ENCODE data around the gene MKRN3. TPM values are rescaled to one million over a fixed set of nuclear protein-coding genes. Genes with fewer than 3 reads are reported as not detected.

Gene MKRN3
- total RNA-seq, 1 donor from 2014 or later = 0.63 TPM

DNA sequence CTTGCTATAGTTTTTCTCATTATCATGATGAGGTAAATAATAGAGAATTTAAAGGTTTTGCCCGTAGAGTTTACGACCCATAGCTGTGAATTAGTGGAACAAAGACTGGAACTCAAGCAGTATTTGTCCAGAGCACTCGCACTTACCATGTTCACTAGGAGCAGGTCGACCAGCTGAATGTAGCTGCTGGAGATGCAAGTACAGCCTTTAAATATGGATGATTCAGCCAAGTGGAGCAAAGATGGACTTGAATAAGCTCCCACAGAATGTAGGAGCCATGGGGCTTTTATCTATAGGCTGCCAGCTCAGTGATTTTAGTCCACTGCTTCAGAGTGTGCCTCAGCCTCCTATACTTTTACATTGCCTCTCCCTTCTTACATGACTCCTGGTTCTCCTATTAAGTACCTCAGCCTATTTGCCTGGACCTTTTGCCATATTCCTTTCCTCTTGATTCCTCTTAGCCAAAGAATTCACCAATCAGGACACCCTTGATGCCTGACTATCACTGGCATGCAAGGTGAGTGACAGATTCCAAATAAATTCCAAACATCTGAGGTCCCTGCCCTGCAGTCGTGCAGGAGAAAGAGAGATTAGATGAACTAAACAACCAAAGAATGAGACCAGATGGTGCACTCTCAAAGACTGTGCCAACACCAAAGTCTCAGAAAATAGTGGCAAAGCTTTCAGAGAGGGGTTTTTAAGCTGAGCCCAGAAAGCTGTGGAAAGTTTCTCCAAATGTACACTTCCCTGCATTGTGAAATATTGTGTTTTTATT is 3.9 kb downstream of the MKRN3 start:
- DNase-seq = no peak
- TF ChIP-seq, protein P1, sequence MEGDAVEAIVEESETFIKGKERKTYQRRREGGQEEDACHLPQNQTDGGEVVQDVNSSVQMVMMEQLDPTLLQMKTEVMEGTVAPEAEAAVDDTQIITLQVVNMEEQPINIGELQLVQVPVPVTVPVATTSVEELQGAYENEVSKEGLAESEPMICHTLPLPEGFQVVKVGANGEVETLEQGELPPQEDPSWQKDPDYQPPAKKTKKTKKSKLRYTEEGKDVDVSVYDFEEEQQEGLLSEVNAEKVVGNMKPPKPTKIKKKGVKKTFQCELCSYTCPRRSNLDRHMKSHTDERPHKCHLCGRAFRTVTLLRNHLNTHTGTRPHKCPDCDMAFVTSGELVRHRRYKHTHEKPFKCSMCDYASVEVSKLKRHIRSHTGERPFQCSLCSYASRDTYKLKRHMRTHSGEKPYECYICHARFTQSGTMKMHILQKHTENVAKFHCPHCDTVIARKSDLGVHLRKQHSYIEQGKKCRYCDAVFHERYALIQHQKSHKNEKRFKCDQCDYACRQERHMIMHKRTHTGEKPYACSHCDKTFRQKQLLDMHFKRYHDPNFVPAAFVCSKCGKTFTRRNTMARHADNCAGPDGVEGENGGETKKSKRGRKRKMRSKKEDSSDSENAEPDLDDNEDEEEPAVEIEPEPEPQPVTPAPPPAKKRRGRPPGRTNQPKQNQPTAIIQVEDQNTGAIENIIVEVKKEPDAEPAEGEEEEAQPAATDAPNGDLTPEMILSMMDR (IDR thresholded peaks at IDR 0.05; ENCODE audit: borderline replicate concordance) = no peak
- intact Hi-C loops (cut with micrococcal nuclease) = no loop called here
- no peaks in the 10 kb centered on the region for H3K36me3 ChIP-seq
- H3K4me3 ChIP-seq = no peak overlapping the region
- peaks cover 3% of the 10 kb centered on the region for H3K9me3 ChIP-seq (replicated peaks)
- no peaks in the 10 kb centered on the region for H3K4me1 ChIP-seq
- no peak overlapping the region for H3K27ac ChIP-seq (replicated peaks)
- H3K27me3 ChIP-seq (ENCODE audit: low read depth) = peaks cover 24% of the 10 kb centered on the region

DNA sequence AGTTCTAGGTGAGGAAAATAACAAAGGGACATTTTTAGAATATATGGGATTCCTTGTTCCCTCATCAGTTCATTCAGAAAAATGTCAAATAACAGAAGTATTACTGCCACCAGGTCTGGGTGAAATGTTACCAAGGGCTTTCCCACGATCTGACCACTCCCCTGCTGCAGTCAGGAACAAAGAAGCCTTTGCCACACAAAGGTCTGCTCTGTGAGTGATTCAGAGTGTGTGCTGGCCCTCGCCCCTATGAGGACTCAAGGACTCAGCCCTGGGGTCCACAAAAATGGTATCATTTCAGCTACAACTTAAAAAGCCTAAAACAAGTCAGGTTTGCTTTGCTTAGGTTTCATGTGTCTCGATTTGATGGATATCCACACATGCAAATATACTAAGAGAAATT is 5.0 kb downstream of the MKRN3 start:
- Histone ChIP-seq H3K4me1 (no peaks in the 10 kb centered on the region), H3K27me3 (ENCODE audit: low read depth) (peaks cover 31% of the 10 kb centered on the region), H3K36me3 (no peaks in the 10 kb centered on the region), H3K27ac (replicated peaks) (no peak overlapping the region), H3K9me3 (replicated peaks) (peaks cover 3% of the 10 kb centered on the region), H3K4me3 (no peak overlapping the region)
- intact Hi-C loops (cut with micrococcal nuclease) = no loop called here
- no peak for DNase-seq
- TF ChIP-seq, protein P1 (IDR thresholded peaks at IDR 0.05; ENCODE audit: borderline replicate concordance) = no peak

DNA sequence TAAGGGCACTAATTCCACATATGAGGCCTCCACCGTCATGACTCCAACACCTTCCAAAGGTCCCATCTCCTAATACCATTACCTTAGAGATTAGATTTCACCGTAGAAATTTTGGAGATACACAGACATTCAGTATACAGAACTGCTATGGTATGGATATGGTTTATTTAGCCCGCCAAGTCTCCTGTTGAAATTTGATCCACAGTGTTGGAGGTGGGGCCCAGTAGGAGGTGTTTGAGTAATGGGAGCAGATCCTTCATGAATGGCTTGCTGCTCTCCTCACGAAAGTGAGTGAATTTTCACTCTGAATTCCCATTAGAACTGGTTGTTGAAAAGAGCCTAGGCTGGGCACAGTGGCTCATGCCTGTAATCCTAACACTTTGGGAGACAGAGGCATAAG is 7.4 kb downstream of the MKRN3 start:
- no peaks in the 10 kb centered on the region for H3K36me3 ChIP-seq
- no peaks in the 10 kb centered on the region for H3K9me3 ChIP-seq (replicated peaks)
- no peak overlapping the region for H3K4me3 ChIP-seq
- no peaks in the 10 kb centered on the region for H3K4me1 ChIP-seq
- DNase-seq = no peak
- no peak overlapping the region for H3K27ac ChIP-seq (replicated peaks)
- TF ChIP-seq, protein P1 (IDR thresholded peaks at IDR 0.05; ENCODE audit: borderline replicate concordance) = no peak
- intact Hi-C loops (cut with micrococcal nuclease) = no loop called here
- peaks cover 23% of the 10 kb centered on the region for H3K27me3 ChIP-seq (ENCODE audit: low read depth)

DNA sequence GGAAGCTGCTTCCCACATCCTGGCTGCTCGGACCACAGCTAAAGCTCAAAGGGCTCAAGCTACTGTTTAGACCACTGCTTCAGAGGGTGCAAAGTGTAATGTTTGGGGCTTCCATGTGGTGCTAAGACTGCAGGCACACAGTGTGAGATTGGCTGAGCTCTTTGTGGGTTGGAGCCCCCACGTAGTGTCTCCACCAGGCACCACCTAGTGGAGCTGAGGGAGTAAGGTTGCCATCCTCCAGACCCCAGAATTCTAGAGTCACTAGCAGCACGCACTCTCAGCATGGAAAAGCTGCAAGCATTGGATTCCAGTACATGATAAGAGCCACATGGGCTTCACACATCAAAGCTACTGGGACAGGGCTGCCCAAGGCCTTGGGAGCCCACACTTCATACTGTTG is 9.3 kb downstream of the MKRN3 start:
- TF ChIP-seq, protein P1 (IDR thresholded peaks at IDR 0.05; ENCODE audit: borderline replicate concordance) = no peak

DNA sequence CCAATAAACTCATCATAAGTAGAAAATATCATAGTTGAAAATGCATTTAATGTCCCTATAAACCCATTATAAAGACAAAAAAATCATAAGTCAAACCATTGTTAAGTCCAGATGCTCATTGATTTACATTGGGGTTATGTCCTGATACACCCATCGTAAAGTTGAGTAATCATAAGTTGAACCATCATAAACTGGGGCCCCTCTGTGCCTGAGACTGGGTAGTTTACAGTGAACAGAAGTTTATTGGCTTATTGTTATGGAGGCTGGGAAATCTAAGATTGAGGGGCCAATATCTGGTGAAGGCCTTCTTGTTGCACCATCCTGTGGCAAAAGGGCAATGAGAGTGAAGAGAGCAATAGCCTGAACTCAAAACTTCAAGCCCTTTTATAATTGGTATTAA is 10.6 kb downstream of the MKRN3 start:
- Histone ChIP-seq H3K27ac (replicated peaks) (no peak overlapping the region), H3K36me3 (no peaks in the 10 kb centered on the region), H3K4me1 (no peaks in the 10 kb centered on the region), H3K27me3 (ENCODE audit: low read depth) (peaks cover 6% of the 10 kb centered on the region), H3K9me3 (replicated peaks) (no peaks in the 10 kb centered on the region), H3K4me3 (no peak overlapping the region)
- intact Hi-C loops (cut with micrococcal nuclease) = no loop called here
- TF ChIP-seq, protein P1 (IDR thresholded peaks at IDR 0.05; ENCODE audit: borderline replicate concordance) = no peak
- DNase-seq = no peak

More for the DNA sequence above, 9.3 kb downstream of the MKRN3 start:
- no peaks in the 10 kb centered on the region for H3K36me3 ChIP-seq
- H3K4me1 ChIP-seq = no peaks in the 10 kb centered on the region
- no peak overlapping the region for H3K4me3 ChIP-seq
- DNase-seq = no peak
- intact Hi-C loops (cut with micrococcal nuclease) = no loop called here
- no peaks in the 10 kb centered on the region for H3K9me3 ChIP-seq (replicated peaks)
- no peak overlapping the region for H3K27ac ChIP-seq (replicated peaks)
- peaks cover 15% of the 10 kb centered on the region for H3K27me3 ChIP-seq (ENCODE audit: low read depth)

All from left ventricle myocardium inferior (tissue), 1 donor.